ENCODE results near the gene DLL1.

DNA sequence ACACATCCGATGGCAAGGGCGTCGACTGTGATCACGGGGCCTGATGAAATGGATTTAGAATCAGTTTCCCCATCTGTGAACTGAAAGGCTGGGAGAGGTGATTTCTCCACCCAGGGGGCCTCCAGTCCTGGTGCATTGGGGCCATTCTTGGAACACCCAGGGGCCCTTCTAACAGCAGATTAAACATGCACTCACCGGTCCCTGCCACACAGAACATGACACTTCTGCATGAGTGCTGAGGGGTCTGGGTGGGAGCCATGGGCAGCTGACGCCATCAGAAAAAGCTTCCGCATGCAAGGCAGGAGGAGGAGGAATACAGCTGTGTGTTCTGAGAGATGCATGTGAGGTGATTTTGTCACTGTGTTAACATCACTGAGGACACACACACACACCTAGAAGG lies 26.8 kb downstream of the DLL1 start:
- TF ChIP-seq, protein P1, sequence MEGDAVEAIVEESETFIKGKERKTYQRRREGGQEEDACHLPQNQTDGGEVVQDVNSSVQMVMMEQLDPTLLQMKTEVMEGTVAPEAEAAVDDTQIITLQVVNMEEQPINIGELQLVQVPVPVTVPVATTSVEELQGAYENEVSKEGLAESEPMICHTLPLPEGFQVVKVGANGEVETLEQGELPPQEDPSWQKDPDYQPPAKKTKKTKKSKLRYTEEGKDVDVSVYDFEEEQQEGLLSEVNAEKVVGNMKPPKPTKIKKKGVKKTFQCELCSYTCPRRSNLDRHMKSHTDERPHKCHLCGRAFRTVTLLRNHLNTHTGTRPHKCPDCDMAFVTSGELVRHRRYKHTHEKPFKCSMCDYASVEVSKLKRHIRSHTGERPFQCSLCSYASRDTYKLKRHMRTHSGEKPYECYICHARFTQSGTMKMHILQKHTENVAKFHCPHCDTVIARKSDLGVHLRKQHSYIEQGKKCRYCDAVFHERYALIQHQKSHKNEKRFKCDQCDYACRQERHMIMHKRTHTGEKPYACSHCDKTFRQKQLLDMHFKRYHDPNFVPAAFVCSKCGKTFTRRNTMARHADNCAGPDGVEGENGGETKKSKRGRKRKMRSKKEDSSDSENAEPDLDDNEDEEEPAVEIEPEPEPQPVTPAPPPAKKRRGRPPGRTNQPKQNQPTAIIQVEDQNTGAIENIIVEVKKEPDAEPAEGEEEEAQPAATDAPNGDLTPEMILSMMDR (IDR thresholded peaks at IDR 0.05) = no peak
- no peak for TF ChIP-seq POLR2A (IDR thresholded peaks at IDR 0.05)
